Activated B cell treated with CpG ODN at 0.5 μM for 24 hours (primary cell): Measurements from ENCODE around the gene OR51E1. TPM values are rescaled to one million over a fixed set of nuclear protein-coding genes. Genes with fewer than 3 reads are reported as not detected.

Source experiments
- ATAC-seq: fragments of 200-7000 bp; cut with Tn5 transposase; one replicate; pipeline ENCODE4 v1.10.0; 2021; ENCODE audit warnings: low read depth, mild to moderate bottlenecking, moderate library complexity
- CTCF ChIA-PET: fragments of 350-600 bp; sonication (Branson Sonifier 250); formaldehyde crosslinking; loops from one replicate; lab custom pipeline; 2021; ENCODE audit warnings: antibody characterized with exemption; lab: Charles Lee
- POLR2A ChIA-PET: fragments of 350-600 bp; sonication (Branson Sonifier 250); formaldehyde crosslinking; loops from one replicate; lab custom pipeline; 2021; ENCODE audit warnings: antibody characterized with exemption; lab: Charles Lee
- DNase-seq: peaks from one replicate; pipeline ENCODE4 v3.0.0; 2022
- H3K27ac Mint-ChIP-seq: one replicate; pipeline ENCODE4 v1.8.0; 2020; ENCODE audit warnings: mixed read lengths
- H3K27me3 Mint-ChIP-seq: one replicate; pipeline ENCODE4 v1.8.0; 2021; ENCODE audit warnings: mixed read lengths
- H3K36me3 Mint-ChIP-seq: one replicate; pipeline ENCODE4 v1.8.0; 2021; ENCODE audit warnings: low read depth, mixed read lengths
- H3K4me1 Mint-ChIP-seq: one replicate; pipeline ENCODE4 v1.8.0; 2021; ENCODE audit warnings: mixed read lengths
- H3K4me3 Mint-ChIP-seq: one replicate; pipeline ENCODE4 v1.8.0; 2020; ENCODE audit warnings: mild to moderate bottlenecking, mixed read lengths
- H3K9me3 Mint-ChIP-seq: one replicate; pipeline ENCODE4 v1.8.0; 2020; ENCODE audit warnings: mixed read lengths
- intact Hi-C: fragments of 100-400 bp; cut with micrococcal nuclease; formaldehyde crosslinking; loops from one replicate; pipeline ENCODE4 v1.15.1; 2024
- total RNA-seq: library from RNA; stranded (reverse); gene quantifications from 2 replicates; pipeline ENCODE4 v1.2.3, GENCODE V29; 2022
- TF ChIP-seq, protein P1 (sequence below): fragments of 200-600 bp; IDR thresholded peaks from one replicate; pipeline ENCODE4 v1.8.0; 2022; ENCODE audit warnings: antibody characterized with exemption, mild to moderate bottlenecking

OR51E1 gene
- total RNA-seq, 1 donor from 2014 or later: not detected

GRCh38 chr11:4672470-4672869 is 28.7 kb downstream of the OR51E1 start:
- Mint-ChIP-seq H3K36me3 (no peaks in the 10 kb centered on the region), H3K27ac (no peak overlapping the region), H3K4me3 (no peak overlapping the region), H3K9me3 (no peaks in the 10 kb centered on the region), H3K27me3 (peaks cover 15% of the 10 kb centered on the region), H3K4me1 (no peaks in the 10 kb centered on the region)
- POLR2A ChIA-PET: no interaction called here
- CTCF ChIA-PET: no interaction called here
- TF ChIP-seq, protein P1, sequence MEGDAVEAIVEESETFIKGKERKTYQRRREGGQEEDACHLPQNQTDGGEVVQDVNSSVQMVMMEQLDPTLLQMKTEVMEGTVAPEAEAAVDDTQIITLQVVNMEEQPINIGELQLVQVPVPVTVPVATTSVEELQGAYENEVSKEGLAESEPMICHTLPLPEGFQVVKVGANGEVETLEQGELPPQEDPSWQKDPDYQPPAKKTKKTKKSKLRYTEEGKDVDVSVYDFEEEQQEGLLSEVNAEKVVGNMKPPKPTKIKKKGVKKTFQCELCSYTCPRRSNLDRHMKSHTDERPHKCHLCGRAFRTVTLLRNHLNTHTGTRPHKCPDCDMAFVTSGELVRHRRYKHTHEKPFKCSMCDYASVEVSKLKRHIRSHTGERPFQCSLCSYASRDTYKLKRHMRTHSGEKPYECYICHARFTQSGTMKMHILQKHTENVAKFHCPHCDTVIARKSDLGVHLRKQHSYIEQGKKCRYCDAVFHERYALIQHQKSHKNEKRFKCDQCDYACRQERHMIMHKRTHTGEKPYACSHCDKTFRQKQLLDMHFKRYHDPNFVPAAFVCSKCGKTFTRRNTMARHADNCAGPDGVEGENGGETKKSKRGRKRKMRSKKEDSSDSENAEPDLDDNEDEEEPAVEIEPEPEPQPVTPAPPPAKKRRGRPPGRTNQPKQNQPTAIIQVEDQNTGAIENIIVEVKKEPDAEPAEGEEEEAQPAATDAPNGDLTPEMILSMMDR: no peak
- no peak for ATAC-seq
- no peak for DNase-seq
- intact Hi-C loops: no loop called here

GRCh38 chr11:4673781-4674180 is 30.0 kb downstream of the OR51E1 start:
- POLR2A ChIA-PET: no interaction called here
- intact Hi-C loops: no loop called here
- Mint-ChIP-seq H3K4me1 (no peaks in the 10 kb centered on the region), H3K27me3 (peaks cover 15% of the 10 kb centered on the region), H3K36me3 (no peaks in the 10 kb centered on the region), H3K4me3 (no peak overlapping the region), H3K9me3 (no peaks in the 10 kb centered on the region), H3K27ac (no peak overlapping the region)
- TF ChIP-seq, protein P1: no peak
- DNase-seq (no peak), ATAC-seq (no peak)
- CTCF ChIA-PET: no interaction called here

DNA sequence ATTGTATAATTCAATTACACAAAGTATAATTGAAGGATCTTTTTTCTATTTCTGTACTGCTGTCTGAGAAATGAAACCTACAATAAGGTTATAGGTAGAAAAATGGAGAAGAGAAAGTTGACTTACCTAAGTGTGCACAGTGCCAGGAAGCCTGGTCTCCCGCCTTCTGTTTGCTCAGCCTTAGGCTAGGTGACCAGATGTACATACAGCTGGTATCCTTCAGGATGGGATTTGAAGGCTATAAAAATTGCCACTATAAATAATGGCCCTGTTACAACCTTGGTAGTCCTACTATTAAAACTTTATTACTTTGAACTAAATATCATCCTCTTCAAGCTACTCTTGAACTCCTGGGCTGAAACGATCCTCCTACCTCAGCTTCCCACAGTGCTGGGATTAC is 34.2 kb downstream of the OR51E1 start:
- DNase-seq (no peak), ATAC-seq (no peak)
- intact Hi-C loops: no loop called here
- CTCF ChIA-PET: no interaction called here
- POLR2A ChIA-PET: no interaction called here
- Mint-ChIP-seq H3K9me3 (no peaks in the 10 kb centered on the region), H3K4me1 (no peaks in the 10 kb centered on the region), H3K27me3 (peaks cover 7% of the 10 kb centered on the region), H3K27ac (no peak overlapping the region), H3K4me3 (no peak overlapping the region), H3K36me3 (no peaks in the 10 kb centered on the region)
- TF ChIP-seq, protein P1: no peak

GRCh38 chr11:4680341-4680740 is 36.6 kb downstream of the OR51E1 start:
- Mint-ChIP-seq H3K4me3 (no peak overlapping the region), H3K36me3 (no peaks in the 10 kb centered on the region), H3K27ac (no peak overlapping the region), H3K4me1 (no peaks in the 10 kb centered on the region), H3K27me3 (peaks cover 7% of the 10 kb centered on the region), H3K9me3 (no peaks in the 10 kb centered on the region)
- no peak for DNase-seq
- ChIA-PET CTCF (no interaction called here), POLR2A (no interaction called here)
- ATAC-seq: no peak
- intact Hi-C loops: no loop called here
- TF ChIP-seq, protein P1: no peak

- no peaks in the 10 kb centered on the region for H3K9me3 Mint-ChIP-seq
These were observed 39.0 kb downstream of the OR51E1 start for GRCh38 chr11:4682623-4683419.

More at GRCh38 chr11:4682623-4683419, 39.0 kb downstream of the OR51E1 start:
- H3K4me3 Mint-ChIP-seq: no peak overlapping the region
- H3K27ac Mint-ChIP-seq: no peak overlapping the region
- no peak for DNase-seq
- ChIA-PET CTCF (no interaction called here), POLR2A (no interaction called here)
- ATAC-seq: no peak
- peaks cover 3% of the 10 kb centered on the region for H3K27me3 Mint-ChIP-seq
- intact Hi-C loops: no loop called here
- TF ChIP-seq, protein P1: no peak
- H3K36me3 Mint-ChIP-seq: no peaks in the 10 kb centered on the region
- H3K4me1 Mint-ChIP-seq: no peaks in the 10 kb centered on the region
